NCI-H774 (cell line): ENCODE results near the gene VPS54.

Source experiments
- DNase-seq: peaks from one replicate; lab custom pipeline; 2025; lab: John Stamatoyannopoulos, UW

Gene VPS54

DNA sequence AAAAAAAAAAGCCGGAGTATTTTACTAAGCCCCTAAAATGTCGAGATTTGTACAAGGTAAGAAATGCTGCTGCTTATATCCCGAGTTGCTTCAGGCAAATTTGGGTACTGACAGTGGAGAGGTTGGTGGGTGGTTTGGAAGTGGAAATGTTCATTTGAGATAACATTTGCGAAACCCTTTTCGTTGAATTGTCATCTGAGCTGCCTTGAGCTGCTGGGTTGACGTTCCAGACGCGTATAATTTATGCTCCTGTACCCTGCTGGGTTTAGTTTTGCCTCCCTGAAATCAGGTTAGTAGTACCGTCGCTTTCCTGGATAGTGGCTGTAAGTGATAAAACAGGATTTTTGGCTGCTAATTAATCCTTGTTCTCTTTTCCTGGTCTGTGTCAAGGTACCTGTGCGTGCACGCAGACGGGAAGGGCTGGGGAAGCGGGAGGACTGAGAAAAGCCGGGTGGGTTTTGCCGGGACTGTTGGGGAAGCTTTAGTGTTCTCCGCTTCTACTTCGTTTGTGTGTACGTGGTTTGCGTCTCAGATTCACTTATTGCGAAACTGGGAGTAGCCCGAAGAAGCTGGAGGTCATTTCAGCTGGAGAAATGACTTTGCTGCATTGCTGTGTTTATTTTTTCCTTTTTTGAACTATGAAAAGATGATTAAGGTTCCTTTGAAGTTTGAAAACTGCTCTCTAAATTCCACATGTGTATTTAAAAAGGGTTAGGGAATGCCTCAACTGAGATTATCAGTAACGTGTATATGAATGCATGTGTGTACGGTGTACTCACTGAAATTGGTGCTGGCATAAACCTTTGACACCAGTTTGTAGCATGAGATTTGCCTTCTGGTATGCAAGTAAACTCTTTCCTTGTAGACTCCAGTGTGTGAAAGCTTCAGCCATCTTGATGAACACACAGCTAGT is 176.8 kb downstream of the VPS54 start:
- DNase-seq: no peak
